Common myeloid progenitor, CD34-positive (primary cell): ENCODE data around the gene PLP1.
"Not testable (repeated sequence)": the region's sequence is repeated elsewhere in the genome, so short reads cannot be mapped to it uniquely, and the experiment has no call there.

Source experiments
- CTCF ChIA-PET: fragments of 350-600 bp; sonication (Branson Sonifier 250); formaldehyde crosslinking; loops from one replicate; lab custom pipeline; 2021; ENCODE audit warnings: antibody characterized with exemption; lab: Charles Lee
- POLR2A ChIA-PET: fragments of 350-600 bp; sonication (Branson Sonifier 250); formaldehyde crosslinking; loops from one replicate; lab custom pipeline; 2021; ENCODE audit warnings: antibody characterized with exemption; lab: Charles Lee
- DNase-seq, 3 donors: peaks; one replicate each; pipeline versions ENCODE4 v3.0.0 to v3.0.0-alpha.2; 2013
- H3K27ac ChIP-seq, 2 experiments: 1 replicate in 1 of 2; 2 replicates in 1 of 2; pipeline ENCODE4 v1.7.0; 2013; ENCODE audit warnings: inconsistent platforms in 2 of 2, low read length in 2 of 2, mild to moderate bottlenecking in 2 of 2, low read depth in 1 of 2, moderate library complexity in 1 of 2; ENCODE audit not compliant: severe bottlenecking in 2 of 2, insufficient read depth in 1 of 2, poor library complexity in 1 of 2
- H3K27me3 ChIP-seq, 5 experiments: replicated peaks in 2 of 5; 1 replicate in 3 of 5; 2 replicates in 2 of 5; pipeline versions ENCODE4 v1.6.1 to v1.7.0; 2013; ENCODE audit warnings: low read length in 4 of 5, mild to moderate bottlenecking in 2 of 5, moderate library complexity in 2 of 5, inconsistent platforms in 1 of 5; ENCODE audit not compliant: insufficient read depth in 5 of 5, control insufficient read depth in 4 of 5
- H3K36me3 ChIP-seq, 4 experiments: 1 replicate in 2 of 4; 2 replicates in 2 of 4; pipeline versions ENCODE4 v1.6.1 to v1.7.0; 2013; ENCODE audit warnings: low read length in 3 of 4, control low read depth in 1 of 4, mild to moderate bottlenecking in 1 of 4; ENCODE audit not compliant: control insufficient read depth in 4 of 4, insufficient read depth in 4 of 4
- H3K4me1 ChIP-seq, 4 experiments: 1 replicate in 3 of 4; 2 replicates in 1 of 4; pipeline versions ENCODE4 v1.6.1 to v1.7.1; 2013; ENCODE audit warnings: low read length in 3 of 4, mild to moderate bottlenecking in 3 of 4, control low read depth in 1 of 4, inconsistent platforms in 1 of 4, moderate library complexity in 1 of 4; ENCODE audit not compliant: control insufficient read depth in 4 of 4, insufficient read depth in 4 of 4; ENCODE audit errors: control extremely low read depth in 1 of 4
- H3K4me3 ChIP-seq, 7 experiments: 1 replicate in 4 of 7; 2 replicates in 3 of 7; pipeline versions ENCODE4 v1.5.1 to v1.7.0; 2013; ENCODE audit warnings: mild to moderate bottlenecking in 7 of 7, low read length in 6 of 7, moderate library complexity in 6 of 7, inconsistent platforms in 2 of 7, low read depth in 2 of 7, control low read depth in 1 of 7; ENCODE audit not compliant: insufficient read depth in 4 of 7, control insufficient read depth in 1 of 7; ENCODE audit errors: extremely low read depth in 1 of 7
- H3K9me3 ChIP-seq, 5 experiments: 1 replicate in 4 of 5; 2 replicates in 1 of 5; pipeline versions ENCODE4 v1.6.1 to v1.7.1; 2013; ENCODE audit warnings: low read length in 4 of 5, mild to moderate bottlenecking in 2 of 5, inconsistent platforms in 1 of 5, low read depth in 1 of 5, moderate library complexity in 1 of 5; ENCODE audit not compliant: control insufficient read depth in 4 of 5, insufficient read depth in 2 of 5; ENCODE audit errors: control extremely low read depth in 1 of 5
- WGBS: methylation state at CpG from one replicate; pipeline ENCODE4 v1.1.5; 2013; ENCODE audit not compliant: insufficient coverage; 5-methylcytosine and 5-hydroxymethylcytosine counted together

Gene PLP1

GRCh38 chrX:103820802-103821201 lies 44.2 kb downstream of the PLP1 start:
- H3K27ac ChIP-seq, CTCF ChIA-PET, H3K4me3 ChIP-seq, POLR2A ChIA-PET, H3K9me3 ChIP-seq, DNase-seq, H3K36me3 ChIP-seq, H3K4me1 ChIP-seq, H3K27me3 ChIP-seq: not testable (repeated sequence)
- WGBS: 83% methylated on average over 2 of the region's 6 CpGs

- Histone ChIP-seq H3K27ac (no peak overlapping the region), H3K9me3 (no peaks in the 10 kb centered on the region), H3K4me1 (no peaks in the 10 kb centered on the region), H3K4me3 (no peak overlapping the region), H3K27me3 (peaks cover 0 to 2% (median 0%) of the 10 kb centered on the region in 5 experiments), H3K36me3 (no peaks in the 10 kb centered on the region)
- DNase-seq: no peak
- ChIA-PET POLR2A (no interaction called here), CTCF (interaction anchor here (0.9 kb wide), 1 partner anchor 8 kb away, joined by 3 read pairs; the partner anchor contains the start of gene RAB9B)
Observed at GRCh38 chrX:103823591-103823990, 47.0 kb downstream of the PLP1 start.

DNA sequence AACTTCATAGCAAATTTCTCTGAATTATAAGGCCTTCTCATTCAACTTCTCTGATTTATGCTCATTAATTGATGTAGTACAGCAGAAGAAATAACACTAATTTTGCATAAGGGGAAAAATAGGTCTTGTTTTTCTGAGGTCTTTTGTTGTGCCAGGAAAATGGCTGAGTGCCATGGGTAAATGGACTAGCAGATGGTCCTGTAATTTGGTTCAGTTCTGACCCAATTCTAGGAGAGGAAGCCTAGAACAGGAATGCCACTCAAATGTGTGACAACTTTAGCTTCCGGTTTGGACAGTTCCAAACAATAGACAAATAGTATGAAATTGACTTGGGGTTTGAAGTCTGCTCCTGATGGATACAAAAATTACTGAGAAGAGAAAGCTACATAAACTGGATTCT lies 49.2 kb downstream of the PLP1 start:
- CTCF ChIA-PET: no interaction called here
- WGBS: 67% methylated on average over 1 of the region's 1 CpG

DNA sequence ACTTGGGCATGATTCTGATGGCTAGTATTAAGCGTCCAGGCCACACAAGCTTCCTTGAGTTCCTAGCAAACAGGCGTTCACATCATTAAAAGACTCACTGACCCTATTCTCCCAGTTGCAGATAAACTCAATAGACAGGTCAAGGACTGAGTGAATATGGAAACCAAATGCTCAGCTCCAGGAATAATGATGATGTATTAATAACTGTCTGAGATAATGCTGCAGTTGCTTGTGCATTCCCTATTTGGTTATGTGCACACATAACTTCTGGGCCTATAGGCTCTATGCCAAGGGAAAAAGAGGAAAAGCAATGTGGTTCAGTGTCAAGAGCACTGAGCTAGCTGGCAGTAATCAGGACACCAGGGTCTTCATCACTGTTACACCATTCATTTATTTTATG lies 51.9 kb downstream of the PLP1 start:
- no peaks in the 10 kb centered on the region for H3K9me3 ChIP-seq
- no CpG with 5 or more reads among the region's 2 CpGs for WGBS
- no peaks in the 10 kb centered on the region for H3K36me3 ChIP-seq
- ChIA-PET POLR2A (no interaction called here), CTCF (no interaction called here)
- H3K27me3 ChIP-seq: peaks cover 0 to 27% (median 0%) of the 10 kb centered on the region in 5 experiments
- no peak for DNase-seq
- no peak overlapping the region for H3K4me3 ChIP-seq
- H3K27ac ChIP-seq: no peak overlapping the region
- H3K4me1 ChIP-seq: peaks cover 0 to 6% (median 4%) of the 10 kb centered on the region in 4 experiments

More for the DNA sequence above, 49.2 kb downstream of the PLP1 start:
- H3K4me1 ChIP-seq: no peaks in the 10 kb centered on the region
- H3K27me3 ChIP-seq: peaks cover 0 to 3% (median 0%) of the 10 kb centered on the region in 5 experiments
- DNase-seq: no peak
- no peaks in the 10 kb centered on the region for H3K9me3 ChIP-seq
- no peak overlapping the region for H3K4me3 ChIP-seq
- POLR2A ChIA-PET: no interaction called here
- no peaks in the 10 kb centered on the region for H3K36me3 ChIP-seq
- no peak overlapping the region for H3K27ac ChIP-seq

GRCh38 chrX:103830848-103831247 lies 54.2 kb downstream of the PLP1 start:
- WGBS: 81% methylated on average over 5 of the region's 7 CpGs
- no peak for DNase-seq
- peaks cover 0 to 27% (median 0%) of the 10 kb centered on the region in 5 experiments for H3K27me3 ChIP-seq
- no peaks in the 10 kb centered on the region for H3K36me3 ChIP-seq
- no peak overlapping the region for H3K27ac ChIP-seq
- ChIA-PET CTCF (no interaction called here), POLR2A (no interaction called here)
- H3K4me1 ChIP-seq: peaks cover 0 to 6% (median 4%) of the 10 kb centered on the region in 4 experiments
- no peaks in the 10 kb centered on the region for H3K9me3 ChIP-seq
- H3K4me3 ChIP-seq: no peak overlapping the region

- Histone ChIP-seq H3K36me3 (no peaks in the 10 kb centered on the region), H3K27ac (no peak overlapping the region), H3K4me3 (peak overlapping the region; percentile 63 to 86 (median 66)), H3K27me3 (peaks cover 0 to 27% (median 0%) of the 10 kb centered on the region in 5 experiments), H3K9me3 (no peaks in the 10 kb centered on the region), H3K4me1 (peaks cover 0 to 6% (median 4%) of the 10 kb centered on the region in 4 experiments)
- DNase-seq: no peak
- ChIA-PET POLR2A (no interaction called here), CTCF (interaction anchor here (1.0 kb wide), 1 partner anchor 8 kb away, joined by 3 read pairs; no protein-coding TSS in a partner anchor)
- 34% methylated on average over 11 of the region's 11 CpGs for WGBS
Observed at GRCh38 chrX:103831342-103831802, 54.7 kb downstream of the PLP1 start.

GRCh38 chrX:103831803-103832544 lies 55.3 kb downstream of the PLP1 start, which contains the start of gene RAB9B:
Gene RAB9B (minus strand): TSS chrX:103832257. CDS start chrX:103825784, 6,473 bp downstream.
- CTCF ChIA-PET: interaction anchor here (1.0 to 1.1 kb wide), 2 partner anchors 9 to 305 kb away, joined by 3 read pairs; no protein-coding TSS in a partner anchor
- POLR2A ChIA-PET: no interaction called here
- peak; percentile 74 to 86 (median 84) for DNase-seq
- Histone ChIP-seq H3K36me3 (no peaks in the 10 kb centered on the region), H3K27me3 (peaks cover 0 to 27% (median 0%) of the 10 kb centered on the region in 5 experiments), H3K4me3 (peak within 1 kb of the TSS; percentile 63 to 86 (median 66)), H3K4me1 (peaks cover 0 to 6% (median 4%) of the 10 kb centered on the region in 4 experiments), H3K27ac (no peak within 1 kb of the TSS), H3K9me3 (no peaks in the 10 kb centered on the region)
- 8% methylated on average over 50 of the region's 54 CpGs for WGBS
